ENCODE measurements around the gene DOHH.
"Not testable (repeated sequence)": the region's sequence is repeated elsewhere in the genome, so short reads cannot be mapped to it uniquely, and the experiment has no call there.

Gene DOHH

GRCh38 chr19:3456925-3457527, 43.4 kb downstream of the DOHH start:
- H3K36me3 ChIP-seq (ENCODE audit: insufficient read depth, low read length) = peaks cover 12% of the 10 kb centered on the region; the same call in 1 of the 2 replicates
- no peak overlapping the region for H3K4me3 ChIP-seq (ENCODE audit: low read depth, low read length)
- H2AFZ ChIP-seq (ENCODE audit: low read length, unreplicated experiment) = no peak overlapping the region
- peaks cover 5% of the 10 kb centered on the region for H3K79me2 ChIP-seq (ENCODE audit: control insufficient read depth, insufficient read depth, low read length, unreplicated experiment)
- peaks cover 21% of the 10 kb centered on the region for H3K4me1 ChIP-seq (ENCODE audit: control insufficient read depth, insufficient read depth, low read length, unreplicated experiment)
- no peaks in the 10 kb centered on the region for H3K27me3 ChIP-seq (ENCODE audit: insufficient read depth, low read length)
- peak overlapping the region; percentile 57; the same call in 1 of the 2 replicates for H3K27ac ChIP-seq (ENCODE audit: low read depth, low read length)

GRCh38 chr19:3455960-3456601, 44.4 kb downstream of the DOHH start:
- peaks cover 12% of the 10 kb centered on the region; the same call in 1 of the 2 replicates for H3K36me3 ChIP-seq (ENCODE audit: insufficient read depth, low read length)

GRCh38 chr19:3455393-3455955, 45.0 kb downstream of the DOHH start:
- Histone ChIP-seq H3K4me3 (ENCODE audit: low read depth, low read length) (no peak overlapping the region), H3K79me2 (ENCODE audit: control insufficient read depth, insufficient read depth, low read length, unreplicated experiment) (peaks cover 5% of the 10 kb centered on the region), H3K4me1 (ENCODE audit: control insufficient read depth, insufficient read depth, low read length, unreplicated experiment) (peaks cover 28% of the 10 kb centered on the region), H3K27ac (ENCODE audit: low read depth, low read length) (no peak overlapping the region), H3K36me3 (ENCODE audit: insufficient read depth, low read length) (peaks cover 12% of the 10 kb centered on the region; the same call in 1 of the 2 replicates), H2AFZ (ENCODE audit: low read length, unreplicated experiment) (no peak overlapping the region), H3K27me3 (ENCODE audit: insufficient read depth, low read length) (no peaks in the 10 kb centered on the region)

More at GRCh38 chr19:3455960-3456601, 44.4 kb downstream of the DOHH start:
- Histone ChIP-seq H3K4me1 (ENCODE audit: control insufficient read depth, insufficient read depth, low read length, unreplicated experiment) (peaks cover 26% of the 10 kb centered on the region), H3K79me2 (ENCODE audit: control insufficient read depth, insufficient read depth, low read length, unreplicated experiment) (peaks cover 5% of the 10 kb centered on the region), H3K4me3 (ENCODE audit: low read depth, low read length) (no peak overlapping the region), H2AFZ (ENCODE audit: low read length, unreplicated experiment) (no peak overlapping the region), H3K27me3 (ENCODE audit: insufficient read depth, low read length) (no peaks in the 10 kb centered on the region), H3K27ac (ENCODE audit: low read depth, low read length) (no peak overlapping the region)

- peaks cover 5% of the 10 kb centered on the region for H3K79me2 ChIP-seq (ENCODE audit: control insufficient read depth, insufficient read depth, low read length, unreplicated experiment)
- peaks cover 12% of the 10 kb centered on the region; the same call in 1 of the 2 replicates for H3K36me3 ChIP-seq (ENCODE audit: insufficient read depth, low read length)
- H3K27ac ChIP-seq (ENCODE audit: low read depth, low read length) = no peak overlapping the region
- H3K4me1 ChIP-seq (ENCODE audit: control insufficient read depth, insufficient read depth, low read length, unreplicated experiment) = peaks cover 28% of the 10 kb centered on the region
- no peak overlapping the region for H3K4me3 ChIP-seq (ENCODE audit: low read depth, low read length)
- no peaks in the 10 kb centered on the region for H3K27me3 ChIP-seq (ENCODE audit: insufficient read depth, low read length)
- no peak overlapping the region for H2AFZ ChIP-seq (ENCODE audit: low read length, unreplicated experiment)
Measured at GRCh38 chr19:3454656-3455392, 45.6 kb downstream of the DOHH start.

GRCh38 chr19:3453840-3454239, 46.6 kb downstream of the DOHH start:
- Histone ChIP-seq H3K4me3 (ENCODE audit: low read depth, low read length) (no peak overlapping the region), H2AFZ (ENCODE audit: low read length, unreplicated experiment) (no peak overlapping the region), H3K27me3 (ENCODE audit: insufficient read depth, low read length) (no peaks in the 10 kb centered on the region), H3K36me3 (ENCODE audit: insufficient read depth, low read length) (peaks cover 12% of the 10 kb centered on the region; the same call in 1 of the 2 replicates), H3K27ac (ENCODE audit: low read depth, low read length) (no peak overlapping the region), H3K4me1 (ENCODE audit: control insufficient read depth, insufficient read depth, low read length, unreplicated experiment) (peaks cover 19% of the 10 kb centered on the region), H3K79me2 (ENCODE audit: control insufficient read depth, insufficient read depth, low read length, unreplicated experiment) (peaks cover 5% of the 10 kb centered on the region)

- H3K27me3 ChIP-seq (ENCODE audit: insufficient read depth, low read length); H2AFZ ChIP-seq (ENCODE audit: low read length, unreplicated experiment); H3K79me2 ChIP-seq (ENCODE audit: control insufficient read depth, insufficient read depth, low read length, unreplicated experiment); H3K4me3 ChIP-seq (ENCODE audit: low read depth, low read length): not testable (repeated sequence)
- H3K4me1 ChIP-seq (ENCODE audit: control insufficient read depth, insufficient read depth, low read length, unreplicated experiment) = peaks cover 10% of the 10 kb centered on the region
- peaks cover 12% of the 10 kb centered on the region; the same call in 1 of the 2 replicates for H3K36me3 ChIP-seq (ENCODE audit: insufficient read depth, low read length)
- 0 out of 2 replicates have a peak overlapping the region, but pooled peaks have one; percentile 95 for H3K27ac ChIP-seq (ENCODE audit: low read depth, low read length)
Measured at GRCh38 chr19:3452942-3453214, 47.6 kb downstream of the DOHH start.

GRCh38 chr19:3452171-3452941, 48.1 kb downstream of the DOHH start:
- no peak overlapping the region for H3K4me3 ChIP-seq (ENCODE audit: low read depth, low read length)
- H3K79me2 ChIP-seq (ENCODE audit: control insufficient read depth, insufficient read depth, low read length, unreplicated experiment) = peaks cover 5% of the 10 kb centered on the region
- peaks cover 8% of the 10 kb centered on the region for H3K4me1 ChIP-seq (ENCODE audit: control insufficient read depth, insufficient read depth, low read length, unreplicated experiment)
- peak overlapping the region; percentile 95; the same call in 1 of the 2 replicates for H3K27ac ChIP-seq (ENCODE audit: low read depth, low read length)
- H3K27me3 ChIP-seq (ENCODE audit: insufficient read depth, low read length) = no peaks in the 10 kb centered on the region
- H3K36me3 ChIP-seq (ENCODE audit: insufficient read depth, low read length) = peaks cover 12% of the 10 kb centered on the region; the same call in 1 of the 2 replicates
- no peak overlapping the region for H2AFZ ChIP-seq (ENCODE audit: low read length, unreplicated experiment)

GRCh38 chr19:3451451-3451866, 49.0 kb downstream of the DOHH start:
- Histone ChIP-seq H3K4me1 (ENCODE audit: control insufficient read depth, insufficient read depth, low read length, unreplicated experiment) (peaks cover 8% of the 10 kb centered on the region), H3K27me3 (ENCODE audit: insufficient read depth, low read length) (no peaks in the 10 kb centered on the region), H3K36me3 (ENCODE audit: insufficient read depth, low read length) (peaks cover 12% of the 10 kb centered on the region; the same call in 1 of the 2 replicates), H2AFZ (ENCODE audit: low read length, unreplicated experiment) (no peak overlapping the region), H3K27ac (ENCODE audit: low read depth, low read length) (peak overlapping the region; percentile 95), H3K79me2 (ENCODE audit: control insufficient read depth, insufficient read depth, low read length, unreplicated experiment) (peaks cover 5% of the 10 kb centered on the region), H3K4me3 (ENCODE audit: low read depth, low read length) (no peak overlapping the region)

- Histone ChIP-seq H3K36me3 (ENCODE audit: insufficient read depth, low read length) (peaks cover 16% of the 10 kb centered on the region; the same call in 1 of the 2 replicates), H3K4me1 (ENCODE audit: control insufficient read depth, insufficient read depth, low read length, unreplicated experiment) (peaks cover 8% of the 10 kb centered on the region), H3K27ac (ENCODE audit: low read depth, low read length) (peak overlapping the region; percentile 95), H3K79me2 (ENCODE audit: control insufficient read depth, insufficient read depth, low read length, unreplicated experiment) (peaks cover 5% of the 10 kb centered on the region), H3K4me3 (ENCODE audit: low read depth, low read length) (no peak overlapping the region), H3K27me3 (ENCODE audit: insufficient read depth, low read length) (no peaks in the 10 kb centered on the region), H2AFZ (ENCODE audit: low read length, unreplicated experiment) (no peak overlapping the region)
Measured at GRCh38 chr19:3450796-3451411, 49.6 kb downstream of the DOHH start.
